B cell (primary cell): ENCODE data around the gene CSAG2. TPM values are rescaled to one million over a fixed set of nuclear protein-coding genes. Genes with fewer than 3 reads are reported as not detected.
"Not testable (repeated sequence)": the region's sequence is repeated elsewhere in the genome, so short reads cannot be mapped to it uniquely, and the experiment has no call there.

Experiments used
- ATAC-seq: fragments of 200-7000 bp; cut with Tn5 transposase; one replicate; pipeline ENCODE4 v1.10.0; 2021; ENCODE audit warnings: low read depth, mild to moderate bottlenecking, moderate number of reproducible peaks, moderate library complexity
- CTCF ChIA-PET: fragments of 350-600 bp; sonication (Branson Sonifier 250); formaldehyde crosslinking; loops from one replicate; lab custom pipeline; 2021; ENCODE audit warnings: antibody characterized with exemption, inconsistent platforms; lab: Charles Lee
- POLR2A ChIA-PET: fragments of 350-600 bp; sonication (Branson Sonifier 250); formaldehyde crosslinking; loops from one replicate; lab custom pipeline; 2021; ENCODE audit warnings: antibody characterized with exemption; lab: Charles Lee
- DNase-seq: peaks from one replicate; pipeline ENCODE4 v3.0.0; 2013
- H2AFZ ChIP-seq: 2 replicates; pipeline ENCODE4 v1.6.1; 2012; ENCODE audit warnings: mild to moderate bottlenecking, low read depth, low read length; ENCODE audit not compliant: insufficient read depth, poor library complexity, severe bottlenecking
- H3K27ac ChIP-seq, 2 donors: 1 replicate in 1 of 2; 2 replicates in 1 of 2; pipeline ENCODE4 v1.5.1; 2012 to 2013; ENCODE audit warnings: low read length in 2 of 2, mild to moderate bottlenecking in 2 of 2, moderate library complexity in 1 of 2
- H3K27me3 ChIP-seq, 4 experiments: fragments of 200-600 bp in 1 of 4; sonication (generic) in 1 of 4; replicated peaks in 1 of 4; 1 replicate in 2 of 4; 2 replicates in 2 of 4; pipeline versions ENCODE4 v1.6.1 to v1.7.0; 2013 to 2016; ENCODE audit warnings: low read length in 3 of 4, mild to moderate bottlenecking in 2 of 4, mixed read lengths in 1 of 4, moderate library complexity in 1 of 4; ENCODE audit not compliant: insufficient read depth in 4 of 4, control insufficient read depth in 3 of 4; ENCODE audit errors: control extremely low read depth in 1 of 4
- H3K36me3 ChIP-seq, 2 experiments: replicated peaks in 1 of 2; 1 replicate in 1 of 2; 2 replicates in 1 of 2; pipeline versions ENCODE4 v1.6.1 to v1.7.1; 2013; ENCODE audit warnings: low read length in 1 of 2; ENCODE audit not compliant: insufficient read depth in 2 of 2, control insufficient read depth in 1 of 2; ENCODE audit errors: control extremely low read depth in 1 of 2, extremely low read depth in 1 of 2
- H3K4me1 ChIP-seq, 2 donors: fragments of 200-600 bp in 1 of 2; sonication (generic) in 1 of 2; 1 replicate in 1 of 2; 2 replicates in 1 of 2; pipeline versions ENCODE4 v1.5.1 to v1.6.1; 2013 to 2017; ENCODE audit warnings: low read length in 2 of 2; ENCODE audit not compliant: control insufficient read depth in 2 of 2, insufficient read depth in 2 of 2
- H3K4me2 ChIP-seq: replicated peaks from 2 replicates; pipeline ENCODE3; 2012; ENCODE audit warnings: mild to moderate bottlenecking, low read depth, low read length; ENCODE audit not compliant: poor library complexity, severe bottlenecking
- H3K4me3 ChIP-seq, 5 experiments: fragments of 200-600 bp in 1 of 5; sonication (generic) in 1 of 5; 1 replicate in 3 of 5; 2 replicates in 2 of 5; pipeline versions ENCODE4 v1.5.1 to v1.7.0; 2011 to 2016; ENCODE audit warnings: low read length in 4 of 5, mild to moderate bottlenecking in 4 of 5, low read depth in 2 of 5, control low read depth in 1 of 5, moderate library complexity in 1 of 5; ENCODE audit not compliant: insufficient read depth in 1 of 5; ENCODE audit errors: control extremely low read depth in 1 of 5, extremely low read depth in 1 of 5
- H3K79me2 ChIP-seq: fragments of 200-600 bp; sonication (generic); one replicate; pipeline ENCODE4 v1.6.0; 2016; ENCODE audit warnings: low read length; ENCODE audit not compliant: control insufficient read depth, insufficient read depth
- H3K9ac ChIP-seq: fragments of 200-600 bp; sonication (generic); 2 replicates; pipeline ENCODE4 v1.6.1; 2017; ENCODE audit warnings: mild to moderate bottlenecking, low read length, moderate library complexity
- H3K9me3 ChIP-seq, 3 donors: one replicate each; pipeline versions ENCODE4 v1.6.1 to v1.7.1; 2013; ENCODE audit warnings: low read length in 2 of 3; ENCODE audit not compliant: control insufficient read depth in 2 of 3, insufficient read depth in 1 of 3; ENCODE audit errors: control extremely low read depth in 1 of 3
- H4K20me1 ChIP-seq: 2 replicates; pipeline ENCODE4 v1.6.0; 2012; ENCODE audit warnings: mild to moderate bottlenecking, low read length; ENCODE audit not compliant: insufficient read depth, control insufficient read depth, poor library complexity, severe bottlenecking
- H3K27ac Mint-ChIP-seq: one replicate; pipeline ENCODE4 v1.8.0; 2021; ENCODE audit warnings: mixed read lengths
- H3K27me3 Mint-ChIP-seq: one replicate; pipeline ENCODE4 v1.8.0; 2021; ENCODE audit warnings: mixed read lengths
- H3K4me1 Mint-ChIP-seq: one replicate; pipeline ENCODE4 v1.8.0; 2021; ENCODE audit warnings: mixed read lengths
- H3K4me3 Mint-ChIP-seq: one replicate; pipeline ENCODE4 v1.8.0; 2021; ENCODE audit warnings: mixed read lengths
- H3K9me3 Mint-ChIP-seq: one replicate; pipeline ENCODE4 v1.8.0; 2022; ENCODE audit warnings: mixed read lengths; ENCODE audit not compliant: insufficient read depth
- CTCF ChIP-seq: fragments of 200-600 bp; IDR thresholded peaks from one replicate; pipeline ENCODE4 v1.8.0; 2022; ENCODE audit warnings: antibody characterized with exemption, mild to moderate bottlenecking
- EZH2 ChIP-seq: IDR thresholded peaks from 2 replicates; pipeline ENCODE4 v1.6.1; 2012; ENCODE audit warnings: borderline replicate concordance, low read depth, mild to moderate bottlenecking, moderate library complexity, low read length; ENCODE audit not compliant: insufficient read depth, poor library complexity, severe bottlenecking
- WGBS: methylation state at CpG from one replicate; pipeline ENCODE4 v1.1.5; 2013; ENCODE audit warnings: missing lambda C conversion rate; ENCODE audit not compliant: insufficient coverage; 5-methylcytosine and 5-hydroxymethylcytosine counted together
- intact Hi-C: fragments of 100-400 bp; cut with micrococcal nuclease; formaldehyde crosslinking; loops from one replicate; pipeline ENCODE4 v1.10.0; 2022
- polyA plus RNA-seq: library from polyadenylated mRNA; depleted of rRNA; stranded (reverse); fragments of >200 nt; gene quantifications from 2 replicates; pipeline ENCODE4 v1.2.3, GENCODE V29; 2012
- total RNA-seq, 2 donors: library from RNA; stranded (reverse); fragments of 120-200 nt in 1 of 2; gene quantifications; 1 replicate in 1 of 2; 2 replicates in 1 of 2; pipeline versions ENCODE4 v1.2.3 to v1.2.4, GENCODE V29; 2013 to 2022

Gene CSAG2
- total and polyA plus RNA-seq, 2 donors (not counting 1 experiment from before 2014, with no cell fraction given), result not detected

- H3K27me3 Mint-ChIP-seq, result no peaks in the 10 kb centered on the region
- no peak for DNase-seq
- H4K20me1 ChIP-seq, result no peaks in the 10 kb centered on the region
- no peaks in the 10 kb centered on the region for H3K36me3 ChIP-seq
- H3K9ac ChIP-seq, result no peak overlapping the region
- no peak for TF ChIP-seq EZH2
- TF ChIP-seq CTCF, result no peak
- intact Hi-C loops, result no loop called here
- H3K27ac ChIP-seq, result no peak overlapping the region
- ChIA-PET CTCF (no interaction called here), POLR2A (no interaction called here)
- no peak overlapping the region for H3K4me3 Mint-ChIP-seq
- H3K27me3 ChIP-seq, result no peaks in the 10 kb centered on the region
- H3K4me3 ChIP-seq, result no peak overlapping the region
- ATAC-seq, result no peak
- H3K9me3 ChIP-seq, result no peaks in the 10 kb centered on the region
- H3K27ac Mint-ChIP-seq, result no peak overlapping the region
- no peaks in the 10 kb centered on the region for H3K4me1 ChIP-seq
- no CpG with 5 or more reads among the region's 5 CpGs for WGBS
- no peaks in the 10 kb centered on the region for H3K9me3 Mint-ChIP-seq
- no peak overlapping the region for H2AFZ ChIP-seq
- H3K79me2 ChIP-seq, result no peaks in the 10 kb centered on the region
- H3K4me1 Mint-ChIP-seq, result no peaks in the 10 kb centered on the region
- H3K4me2 ChIP-seq, result no peak overlapping the region
Measured at GRCh38 chrX:152738560-152738959, 29.5 kb upstream of the CSAG2 start.

DNA sequence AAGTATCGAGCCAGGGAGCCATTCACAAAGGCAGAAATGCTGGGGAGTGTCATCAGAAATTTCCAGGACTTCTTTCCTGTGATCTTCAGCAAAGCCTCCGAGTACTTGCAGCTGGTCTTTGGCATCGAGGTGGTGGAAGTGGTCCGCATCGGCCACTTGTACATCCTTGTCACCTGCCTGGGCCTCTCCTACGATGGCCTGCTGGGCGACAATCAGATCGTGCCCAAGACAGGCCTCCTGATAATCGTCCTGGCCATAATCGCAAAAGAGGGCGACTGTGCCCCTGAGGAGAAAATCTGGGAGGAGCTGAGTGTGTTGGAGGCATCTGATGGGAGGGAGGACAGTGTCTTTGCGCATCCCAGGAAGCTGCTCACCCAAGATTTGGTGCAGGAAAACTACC, 27.5 kb upstream of the CSAG2 start:
- H3K4me1 Mint-ChIP-seq, H3K27ac Mint-ChIP-seq, intact Hi-C loops, H3K9me3 ChIP-seq, H3K4me3 ChIP-seq, H3K36me3 ChIP-seq, H3K79me2 ChIP-seq, H3K4me1 ChIP-seq, CTCF ChIA-PET, H3K27ac ChIP-seq, H3K27me3 Mint-ChIP-seq, H2AFZ ChIP-seq, H3K4me2 ChIP-seq, DNase-seq, POLR2A ChIA-PET, H4K20me1 ChIP-seq, H3K9ac ChIP-seq, ATAC-seq, H3K27me3 ChIP-seq, H3K4me3 Mint-ChIP-seq, H3K9me3 Mint-ChIP-seq: not testable (repeated sequence)
- 86% methylated on average over 6 of the region's 12 CpGs for WGBS
